Left cardiac atrium (tissue), 4 donors: Measurements from ENCODE around the gene WDR33. TPM values are rescaled to one million over a fixed set of nuclear protein-coding genes. Genes with fewer than 3 reads are reported as not detected.
A peak's percentile ranks its signal among the peaks of the same experiment; 100 is the strongest.

Experiments used
- ATAC-seq, 2 donors: fragments of 200-7000 bp; cut with Tn5 transposase; one replicate each; pipeline ENCODE4 v1.9.1; 2020; ENCODE audit warnings: mild to moderate bottlenecking in 2 of 2, moderate library complexity in 2 of 2
- DNase-seq: peaks from one replicate; pipeline ENCODE4 v3.0.0-alpha.2; 2020
- intact Hi-C, 2 donors: fragments of 100-400 bp; cut with DNase I; formaldehyde crosslinking; loops; one replicate each; pipeline versions ENCODE4 v1.14.1 to v1.15.1; 2022 to 2023
- total RNA-seq, 2 donors: library from RNA; stranded (reverse); fragmentation: NEBNext Ultra II Directional; extraction: Animal tissue kit (Norgen Biotek cat#: 25700); gene quantifications; one replicate each; pipeline ENCODE4 v1.2.1, GENCODE V29; 2021
- donor health status: DM: no; HTN: yes; CAD: no.
- donor health status: DM: no; HTN: yes; CAD: no; lungs with severe emphysema.
- donor health status: DM: yes; HTN: yes; CAD: no.
- donor health status: Dilated cardiomyopathy.

The WDR33 gene
- total RNA-seq, 2 donors from 2014 or later, result 34.8 to 36.6 TPM

DNA sequence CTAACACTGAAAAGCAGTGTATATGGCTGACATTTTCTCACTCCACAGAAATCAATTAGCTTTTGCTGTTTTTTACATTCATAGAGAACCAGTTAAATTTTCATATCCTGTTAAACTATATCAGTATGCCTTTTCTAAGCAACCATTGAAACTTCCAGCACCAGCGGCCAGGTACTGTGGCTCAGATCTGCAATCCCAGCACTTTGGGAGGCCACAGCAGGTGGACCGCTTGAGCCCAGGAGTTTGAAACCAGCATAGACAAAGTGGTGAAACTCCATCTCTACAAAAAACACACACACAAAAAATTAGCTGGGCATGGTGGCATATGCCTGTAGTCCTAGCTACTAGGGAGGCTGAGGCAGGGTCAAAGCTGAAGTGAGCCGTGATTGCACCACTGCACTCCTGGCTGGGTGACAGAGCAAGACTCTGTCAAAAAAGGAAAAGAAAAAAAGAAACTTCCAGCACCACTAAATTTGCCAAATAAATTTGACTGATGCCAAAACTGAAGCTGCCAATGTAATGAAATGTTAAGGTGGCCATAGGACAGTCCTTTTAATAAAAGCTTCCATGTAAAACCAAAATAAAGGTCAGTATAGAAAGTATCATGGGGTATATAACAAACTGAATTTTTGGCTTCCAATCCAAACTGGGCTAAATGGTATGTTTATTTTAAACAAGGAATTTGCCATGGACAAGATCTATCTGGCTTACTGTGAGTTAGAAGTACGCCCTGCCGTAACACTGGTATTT is 106.2 kb downstream of the WDR33 start:
- no peak for DNase-seq
- ATAC-seq, result no peak
- intact Hi-C loops, result loop anchor here in 1 of 2 donors (5.0 kb wide), 1 partner anchor 178 kb away; the partner anchor contains the start of gene IWS1

DNA sequence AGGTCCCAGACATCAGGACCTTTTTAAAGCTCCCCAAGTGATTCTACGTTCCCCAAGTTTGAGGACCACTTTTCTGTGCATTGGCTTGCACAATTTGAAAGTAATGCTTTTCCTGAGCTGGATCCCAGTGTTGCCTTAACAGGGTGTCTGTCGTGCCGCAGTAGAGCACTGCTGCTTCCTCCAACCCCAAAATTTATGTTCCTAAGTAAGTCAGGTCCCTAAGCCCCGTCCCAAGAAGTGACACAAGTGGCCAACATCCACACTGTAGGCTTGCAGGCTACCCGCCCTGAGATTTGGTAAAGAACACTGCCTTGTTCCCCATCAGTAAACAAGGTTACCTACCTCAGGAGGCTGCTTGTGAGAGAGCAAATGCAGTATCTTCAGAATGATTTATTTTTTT is 107.7 kb downstream of the WDR33 start:
- intact Hi-C loops, result loop anchor here in 1 of 2 donors (5.0 kb wide), 1 partner anchor 176 kb away; the partner anchor contains the start of gene IWS1

DNA sequence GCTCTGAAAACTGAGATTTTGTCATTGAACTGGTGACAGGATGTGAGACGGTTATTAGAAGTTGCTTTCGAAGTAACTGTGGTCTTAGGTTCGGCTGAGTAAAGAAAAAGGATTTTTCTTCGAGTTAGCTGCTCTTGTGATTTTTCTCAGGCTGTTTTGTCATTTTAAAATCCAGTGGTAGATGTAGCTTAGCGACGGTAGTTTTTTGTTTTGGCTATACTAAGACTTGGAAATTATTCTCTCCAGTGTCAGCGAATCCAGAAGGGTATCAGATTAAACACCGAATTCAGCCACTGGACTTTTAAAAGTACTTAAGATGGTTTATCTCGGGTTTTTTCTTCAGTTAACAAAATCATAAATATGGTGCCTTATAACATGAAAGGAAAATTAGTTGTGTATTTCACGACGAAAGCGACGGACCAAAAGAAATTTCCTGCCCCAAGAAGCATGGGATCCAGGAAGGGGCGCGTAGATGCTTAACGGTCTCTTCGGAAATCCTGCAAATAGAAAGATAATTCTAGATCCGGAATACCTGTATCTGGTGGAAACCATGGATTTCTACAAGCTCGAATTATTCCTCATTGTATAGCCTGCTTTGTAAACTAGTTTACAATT is 108.5 kb downstream of the WDR33 start:
- intact Hi-C loops, result loop anchor here in 1 of 2 donors (5.0 kb wide), 1 partner anchor 175 kb away; the partner anchor contains the start of gene IWS1
- ATAC-seq, result no peak
- DNase-seq, result no peak

More for the DNA sequence above, 107.7 kb downstream of the WDR33 start:
- DNase-seq (no peak), ATAC-seq (no peak)

DNA sequence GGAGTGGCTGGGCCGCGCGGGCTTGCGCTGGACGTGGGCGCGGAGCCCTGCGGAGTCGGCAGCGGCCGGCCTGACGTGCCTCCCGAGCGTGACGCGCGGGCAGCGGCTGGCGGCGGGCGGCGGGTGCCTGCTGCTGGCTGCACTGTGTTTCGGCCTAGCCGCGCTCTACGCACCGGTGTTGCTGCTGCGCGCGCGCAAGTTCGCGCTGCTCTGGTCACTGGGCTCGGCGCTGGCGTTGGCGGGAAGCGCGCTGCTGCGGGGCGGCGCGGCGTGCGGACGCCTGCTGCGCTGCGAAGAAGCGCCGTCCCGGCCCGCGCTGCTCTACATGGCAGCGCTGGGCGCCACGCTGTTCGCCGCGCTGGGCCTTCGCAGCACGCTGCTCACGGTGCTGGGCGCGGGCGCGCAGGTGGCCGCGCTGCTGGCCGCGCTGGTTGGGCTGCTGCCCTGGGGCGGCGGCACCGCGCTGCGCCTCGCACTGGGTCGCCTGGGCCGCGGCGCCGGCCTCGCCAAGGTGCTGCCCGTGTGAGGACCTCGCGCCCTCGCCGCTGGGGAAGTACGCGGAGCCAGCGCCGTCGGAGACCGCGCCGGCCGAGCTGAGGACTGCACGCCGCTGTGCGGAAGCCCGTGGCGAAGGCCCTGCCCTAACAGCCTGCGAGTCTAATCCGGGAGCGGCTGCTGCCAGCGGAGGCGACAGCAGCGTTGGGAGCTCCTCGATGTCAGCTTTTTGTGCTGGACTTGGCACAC is 109.1 kb downstream of the WDR33 start:
- ATAC-seq (peak; percentile 69 to 77), DNase-seq (peak; percentile 82)
- intact Hi-C loops, result loop anchor here in 1 of 2 donors (5.0 kb wide), 1 partner anchor 175 kb away; the partner anchor contains the start of gene IWS1

DNA sequence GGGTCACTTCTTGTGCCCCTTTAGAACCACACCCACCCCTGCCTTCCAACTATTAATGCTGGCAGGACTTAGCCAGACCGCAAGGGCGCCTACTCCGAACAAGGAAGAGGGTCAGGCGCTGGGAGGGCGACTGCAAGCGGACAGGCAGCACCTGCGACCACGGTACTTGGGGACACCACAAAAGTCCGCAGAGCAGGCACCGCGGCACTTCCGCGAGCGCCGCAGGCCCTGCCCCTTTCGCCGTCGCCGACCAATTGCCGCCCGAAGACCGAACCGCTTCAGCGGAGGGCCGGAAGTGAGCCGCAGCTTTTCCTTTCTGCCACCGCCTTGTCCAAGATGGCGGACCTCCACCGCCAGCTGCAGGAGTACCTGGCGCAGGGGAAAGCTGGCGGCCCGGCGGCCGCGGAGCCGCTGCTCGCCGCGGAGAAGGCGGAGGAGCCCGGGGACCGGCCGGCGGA is 109.7 kb downstream of the WDR33 start, which contains the start of gene SFT2D3:
SFT2D3 (plus strand) TSS at position 305 of the 458 bp plus-strand sequence; CDS start at position 337, 32 bp downstream.
- DNase-seq, result peak; percentile 93
- ATAC-seq, result peak; percentile 89 to 93
- intact Hi-C loops, result loop anchor here in 1 of 2 donors (5.0 kb wide), 1 partner anchor 174 kb away; the partner anchor contains the start of gene IWS1

DNA sequence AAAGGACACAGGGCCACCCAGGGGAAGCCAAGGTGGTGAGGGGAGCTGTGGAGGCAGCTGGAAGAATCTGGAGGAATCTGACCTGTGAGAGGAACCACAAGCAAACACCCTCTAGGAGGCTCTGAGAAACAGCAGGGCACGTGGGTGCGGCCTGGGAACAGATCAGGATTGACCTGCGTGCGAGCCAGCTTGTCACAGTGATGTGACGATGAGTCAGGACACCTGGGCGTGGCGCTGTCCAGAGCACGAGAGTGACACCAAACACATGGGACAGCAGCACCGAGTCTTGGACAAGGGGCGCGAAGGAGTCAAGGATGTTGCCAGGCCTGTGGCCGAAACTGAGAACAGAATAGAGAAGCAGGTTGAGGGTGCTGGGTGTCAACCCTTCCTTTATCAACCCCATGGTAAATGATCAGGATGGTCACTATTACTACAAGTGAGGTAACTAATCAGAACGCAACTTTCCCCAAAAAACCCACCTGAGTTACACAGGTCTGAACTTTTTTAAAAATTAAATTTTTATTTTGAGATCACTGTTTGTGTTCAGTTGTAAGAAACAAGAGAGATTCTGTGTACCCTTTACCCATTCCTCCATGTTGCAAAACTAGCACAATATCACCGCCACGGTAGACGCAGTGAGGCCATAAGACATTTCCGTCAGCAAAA is 110.3 kb downstream of the WDR33 start:
- peak; percentile 78 for DNase-seq
- peak; percentile 5 to 62 for ATAC-seq
- intact Hi-C loops, result loop anchor here in 1 of 2 donors (5.0 kb wide), 1 partner anchor 173 kb away; the partner anchor contains the start of gene IWS1

DNA sequence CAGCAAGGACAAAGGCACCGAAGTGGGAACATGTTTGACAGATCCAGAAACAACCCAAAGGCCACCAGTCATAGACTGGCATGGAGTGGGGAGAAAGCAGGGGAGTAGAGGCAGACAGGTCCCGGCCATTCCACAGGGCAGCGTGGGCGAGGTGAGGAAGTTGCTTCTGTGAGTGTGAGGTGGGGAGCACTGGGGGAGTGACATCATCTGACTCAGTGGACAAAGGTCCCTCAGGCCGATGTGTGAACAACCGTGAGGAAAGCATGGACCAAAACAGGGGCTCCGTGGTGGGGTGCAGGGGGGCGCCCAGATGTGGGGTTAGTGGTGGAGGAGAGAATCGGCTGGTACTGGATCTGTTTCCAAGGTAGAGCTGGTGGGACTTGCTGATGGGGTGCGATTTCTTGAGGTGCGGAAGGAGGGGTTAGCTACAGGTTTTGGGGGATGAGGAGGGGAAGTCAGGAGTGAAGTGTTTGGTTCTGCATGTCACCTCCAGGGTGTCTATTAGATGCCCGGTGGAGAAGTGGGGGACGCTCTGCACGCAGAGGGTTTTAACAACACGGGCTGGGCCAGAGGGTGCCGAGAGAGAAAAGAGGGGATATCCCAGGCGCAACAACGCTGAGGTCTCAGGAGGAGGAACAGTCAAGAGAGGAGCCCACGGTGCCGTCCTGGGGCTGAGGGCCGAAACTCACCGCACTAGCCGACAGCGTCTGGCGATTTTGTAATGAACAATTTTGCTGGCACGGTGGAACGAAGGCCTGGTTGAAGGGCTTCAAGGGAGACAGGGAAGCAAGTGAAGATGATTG is 112.2 kb downstream of the WDR33 start:
- intact Hi-C loops, result loop anchor here in 1 of 2 donors (10.0 kb wide), 1 partner anchor 104 kb away; no protein-coding TSS in a partner anchor
- no peak for DNase-seq
- no peak for ATAC-seq

DNA sequence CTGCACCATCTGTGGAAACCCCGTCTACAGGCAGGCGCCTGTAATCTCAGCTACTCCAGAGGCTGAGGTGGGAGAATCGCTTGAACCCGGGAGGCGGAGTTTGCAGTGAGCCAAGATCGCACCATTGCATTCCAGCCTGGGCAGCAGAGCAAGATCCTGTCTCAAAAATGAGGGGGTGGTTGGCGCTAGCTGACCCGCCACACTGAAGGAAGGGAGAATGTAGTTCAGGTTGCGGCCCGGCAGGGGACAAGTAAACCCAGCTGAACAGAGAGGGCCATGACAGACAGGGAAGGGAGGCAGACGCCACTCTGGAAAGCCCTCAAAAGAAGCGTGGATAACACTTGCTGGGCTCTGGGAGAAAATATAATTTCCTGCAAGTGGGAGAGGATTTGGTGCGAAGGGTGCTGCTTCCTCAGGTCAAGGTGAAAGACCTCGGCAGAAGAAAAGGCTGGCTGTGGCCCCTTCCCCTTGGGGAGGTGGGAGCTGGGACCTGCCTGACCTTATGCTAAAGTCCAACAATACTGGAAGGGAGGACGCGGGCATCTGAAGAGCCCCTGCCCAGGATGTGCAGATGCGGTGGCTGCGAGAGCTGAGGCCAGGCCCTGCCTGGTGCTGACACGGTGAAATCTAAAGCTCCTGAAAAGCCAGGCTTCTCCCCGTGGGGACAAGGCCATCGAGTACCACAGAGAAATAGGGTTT is 113.3 kb downstream of the WDR33 start:
- no peak for DNase-seq
- intact Hi-C loops, result loop anchor here in 1 of 2 donors (10.0 kb wide), 1 partner anchor 103 kb away; no protein-coding TSS in a partner anchor
- ATAC-seq, result no peak

DNA sequence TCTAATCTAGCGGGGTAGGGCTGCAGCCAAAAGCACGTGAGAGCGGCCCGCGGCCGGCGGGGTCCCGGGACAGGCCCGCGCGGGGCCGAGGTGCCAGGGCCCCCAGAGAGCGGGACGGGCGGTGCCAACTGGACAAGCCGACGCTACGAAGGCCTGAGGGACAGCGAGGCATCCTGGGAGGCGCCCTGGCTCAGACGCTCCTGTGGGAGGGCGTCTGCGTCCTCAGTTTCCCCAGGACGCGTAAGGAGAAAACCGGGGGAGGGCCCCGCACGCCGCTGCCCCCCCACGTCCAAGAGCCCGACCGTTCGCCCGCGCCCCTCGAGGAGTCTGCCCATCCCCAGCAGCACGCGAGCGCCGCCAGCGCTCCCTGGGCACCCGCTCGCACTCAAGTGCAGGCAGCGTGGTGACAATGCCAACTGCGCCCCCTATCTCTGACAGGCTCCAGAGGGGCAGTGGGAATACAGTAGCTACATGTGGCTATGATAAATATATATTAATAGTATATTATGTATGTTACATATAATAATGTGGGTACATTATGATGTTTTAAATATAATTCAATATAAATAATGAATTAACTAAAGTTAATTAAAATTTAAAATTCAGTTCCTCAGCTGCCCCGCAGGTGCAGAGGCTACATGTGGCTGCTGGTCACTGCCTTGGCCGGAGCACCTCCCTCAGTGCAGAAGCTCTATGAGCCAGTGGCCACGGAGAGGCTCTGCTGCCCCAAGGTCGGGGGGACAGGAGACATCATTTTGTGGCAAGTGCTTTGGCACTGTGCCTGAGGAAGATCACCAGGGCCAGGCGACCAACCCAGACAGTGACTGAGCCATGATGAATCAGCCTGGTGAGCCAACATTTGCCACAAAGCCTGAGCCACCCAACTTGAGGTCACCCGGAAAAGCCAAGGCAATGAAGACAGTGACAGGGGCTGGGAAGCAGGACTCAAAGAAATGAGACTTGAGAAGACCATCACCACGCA is 115.2 kb downstream of the WDR33 start:
- intact Hi-C loops, result loop anchor here in 1 of 2 donors (10.0 kb wide), 1 partner anchor 101 kb away; no protein-coding TSS in a partner anchor
- ATAC-seq (peak; percentile 78 to 85), DNase-seq (peak; percentile 85)

DNA sequence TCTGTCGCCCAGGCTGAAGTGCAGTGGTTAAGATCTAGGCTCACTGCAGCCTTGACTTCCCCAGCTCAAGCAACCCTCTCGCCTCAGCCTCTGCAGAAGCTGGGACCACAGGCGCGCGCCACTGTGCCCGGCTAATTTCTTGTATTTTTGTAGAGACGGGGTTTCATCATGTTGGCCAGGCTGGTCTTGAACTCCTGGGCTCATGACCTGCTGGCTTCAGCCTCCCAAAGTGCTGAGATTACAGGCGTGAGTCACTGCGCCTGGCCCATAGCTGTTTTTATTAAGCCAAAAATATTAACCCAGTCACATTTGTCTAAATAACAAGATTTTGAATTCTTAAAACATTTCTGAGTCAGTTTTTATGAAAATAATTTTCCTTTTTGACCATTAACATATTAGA is 116.0 kb downstream of the WDR33 start:
- ATAC-seq (peak; percentile 56), DNase-seq (peak; percentile 64)
- intact Hi-C loops, result loop anchor here in 1 of 2 donors (10.0 kb wide), 1 partner anchor 100 kb away; no protein-coding TSS in a partner anchor

DNA sequence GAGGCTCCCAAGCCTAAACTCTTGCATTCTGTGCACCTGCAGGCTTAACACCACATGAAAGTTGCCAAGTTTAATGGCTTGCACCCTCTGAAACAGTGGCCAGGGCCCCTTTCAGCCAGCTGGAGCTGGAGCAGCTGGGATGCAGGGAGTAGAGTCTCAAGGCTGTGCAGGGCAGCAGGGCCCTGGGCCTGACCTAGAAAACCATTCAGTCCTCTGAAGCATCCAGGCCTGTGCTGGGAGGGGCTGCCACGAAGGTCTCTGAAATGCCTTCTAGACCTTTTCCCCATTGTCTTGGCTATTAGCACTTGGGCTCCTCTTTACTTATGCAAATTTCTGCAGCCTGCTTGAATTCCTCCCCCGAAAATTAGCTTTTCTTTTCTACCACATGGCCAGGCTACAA is 120.3 kb downstream of the WDR33 start:
- no peak for DNase-seq
- intact Hi-C loops, result loop anchor here in 1 of 2 donors (10.0 kb wide), 1 partner anchor 96 kb away; no protein-coding TSS in a partner anchor

DNA sequence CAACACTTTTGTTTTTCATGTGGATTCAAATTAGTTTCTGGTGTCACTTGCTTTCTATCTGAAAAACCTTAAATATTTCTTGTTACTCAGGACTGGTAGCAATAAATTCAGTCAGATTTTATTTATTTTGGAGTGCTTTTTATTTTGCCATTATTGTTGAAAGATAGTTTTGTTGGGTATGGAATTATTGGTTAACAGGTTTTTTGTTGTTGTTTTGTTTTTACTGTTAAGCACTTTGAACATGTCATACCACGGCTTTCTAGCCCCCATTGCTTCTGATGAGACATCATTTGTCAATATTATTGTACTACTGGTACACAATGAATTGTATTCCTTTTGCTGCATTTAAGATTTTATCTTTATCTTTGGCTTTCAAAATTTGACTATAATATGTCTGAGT is 122.6 kb downstream of the WDR33 start:
- intact Hi-C loops, result no loop called here
- DNase-seq (no peak), ATAC-seq (no peak)

More for the DNA sequence above, 120.3 kb downstream of the WDR33 start:
- no peak for ATAC-seq

DNA sequence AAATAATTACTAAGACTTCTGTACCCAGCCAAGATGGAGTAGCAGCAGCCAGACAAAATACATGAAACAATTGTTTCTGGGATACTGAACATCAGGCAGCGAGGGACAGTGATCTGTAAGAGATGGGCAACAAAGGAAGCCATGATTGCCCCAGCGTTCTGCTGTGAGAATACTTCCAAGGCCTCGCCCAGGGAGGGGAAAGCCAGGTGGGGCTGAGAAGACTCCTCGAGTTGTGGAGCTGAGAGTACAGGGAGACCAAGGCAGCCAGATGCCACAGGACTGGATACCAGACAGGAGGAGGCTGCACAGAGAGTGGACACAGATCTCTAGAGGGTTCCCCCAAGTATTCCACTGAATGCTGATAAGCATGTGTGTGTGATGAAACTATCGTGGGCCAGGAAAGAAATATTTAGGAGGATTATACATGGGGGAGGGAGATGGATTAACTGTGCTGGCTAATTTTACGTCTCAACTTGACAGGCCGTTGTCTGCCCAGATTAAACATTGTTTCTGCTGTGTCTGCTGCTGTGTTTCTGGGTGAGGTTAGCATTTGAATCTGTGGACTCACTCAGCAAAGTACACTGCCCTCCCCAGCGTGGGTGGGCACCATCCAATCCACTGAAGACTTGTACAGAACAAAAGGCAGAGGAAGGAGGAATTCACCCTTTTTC is 125.4 kb downstream of the WDR33 start:
- DNase-seq, result no peak
- intact Hi-C loops, result no loop called here
- ATAC-seq, result peak; percentile 34 to 44

DNA sequence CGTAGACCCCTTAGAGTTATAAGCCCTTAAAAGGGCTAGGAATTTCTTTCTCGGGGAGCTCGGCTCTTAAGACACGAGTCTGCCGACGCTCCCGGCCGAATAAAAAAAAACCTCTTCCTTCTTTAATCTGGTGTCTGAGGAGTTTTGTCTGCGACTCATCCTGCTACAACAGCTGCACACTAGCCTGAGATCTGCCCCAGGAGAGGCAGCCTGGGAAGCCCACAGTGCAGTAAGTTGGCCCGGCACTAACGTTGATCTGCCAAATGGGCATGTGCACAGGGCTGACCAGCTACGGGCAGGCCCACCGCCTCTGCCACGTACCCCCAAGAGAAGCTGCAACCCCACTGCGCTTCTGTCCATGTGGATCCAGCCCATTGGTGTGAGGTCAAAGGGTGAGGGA is 127.2 kb downstream of the WDR33 start:
- intact Hi-C loops, result no loop called here
- DNase-seq, result no peak
- ATAC-seq, result peak in 1 of 2 donors; percentile 78

DNA sequence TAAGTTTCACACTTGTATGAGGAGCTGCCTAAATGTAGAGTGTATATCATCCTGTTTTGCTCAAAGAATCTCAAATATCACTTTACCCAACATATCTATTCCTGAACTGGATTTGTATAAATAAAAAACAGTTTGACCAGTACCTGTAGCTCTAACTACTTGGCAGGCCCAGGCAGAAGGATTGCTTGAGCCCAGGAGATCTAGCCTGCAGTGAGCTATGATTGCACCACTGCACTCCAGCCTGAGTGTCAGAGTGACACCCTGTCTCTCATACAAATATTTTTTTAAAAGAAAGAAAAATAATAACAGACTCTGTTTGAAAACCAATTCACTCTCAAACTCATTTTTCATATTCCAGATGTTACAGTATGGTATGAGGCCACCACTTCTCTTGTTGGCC is 127.9 kb downstream of the WDR33 start:
- intact Hi-C loops, result no loop called here
- ATAC-seq (no peak), DNase-seq (no peak)
